SK-N-MC (cell line): ENCODE measurements around the gene ERP29.
"Not testable (repeated sequence)": the region's sequence is repeated elsewhere in the genome, so short reads cannot be mapped to it uniquely, and the experiment has no call there.

Source experiments
- DNase-seq: peaks from one replicate; pipeline ENCODE4 v3.0.0-alpha.2; 2011; ENCODE audit warnings: low read depth, low spot score
- H3K27ac ChIP-seq: fragments of 200-600 bp; sonication (generic); 2 replicates; pipeline ENCODE4 v1.5.1; 2016; ENCODE audit warnings: mixed run types
- H3K36me3 ChIP-seq: fragments of 200-600 bp; sonication (generic); 2 replicates; pipeline ENCODE4 v1.6.1; 2017; ENCODE audit warnings: antibody characterized with exemption, low read length, mixed read lengths; ENCODE audit not compliant: insufficient read depth
- H3K4me3 ChIP-seq: fragments of 200-600 bp; sonication (generic); 2 replicates; pipeline ENCODE4 v1.5.1; 2016
- H3K9ac ChIP-seq: fragments of 200-600 bp; sonication (generic); 2 replicates; pipeline ENCODE4 v1.8.0; 2017; ENCODE audit warnings: mixed run types, mixed read lengths; ENCODE audit not compliant: insufficient read length
- H3K9me3 ChIP-seq: fragments of 200-600 bp; sonication (generic); 2 replicates; pipeline ENCODE4 v1.6.1; 2017; ENCODE audit warnings: low read depth, mild to moderate bottlenecking, antibody characterized with exemption, low read length, moderate library complexity, mixed read lengths
- EZH2 ChIP-seq: fragments of 200-600 bp; sonication (generic); IDR thresholded peaks from one replicate; pipeline ENCODE4 v1.6.1; 2017; ENCODE audit warnings: antibody characterized with exemption
- FOXP2 ChIP-seq: optimal IDR thresholded peaks from 2 replicates; pipeline ENCODE3; 2011; ENCODE audit warnings: mild to moderate bottlenecking, moderate library complexity; ENCODE audit not compliant: insufficient read depth; ENCODE audit errors: extremely low read length, control extremely low read depth
- POLR2AphosphoS5 ChIP-seq: IDR thresholded peaks from 2 replicates; pipeline ENCODE4 v1.6.1; 2012; ENCODE audit warnings: mild to moderate bottlenecking, low read depth, low read length, borderline replicate concordance

Gene ERP29

DNA sequence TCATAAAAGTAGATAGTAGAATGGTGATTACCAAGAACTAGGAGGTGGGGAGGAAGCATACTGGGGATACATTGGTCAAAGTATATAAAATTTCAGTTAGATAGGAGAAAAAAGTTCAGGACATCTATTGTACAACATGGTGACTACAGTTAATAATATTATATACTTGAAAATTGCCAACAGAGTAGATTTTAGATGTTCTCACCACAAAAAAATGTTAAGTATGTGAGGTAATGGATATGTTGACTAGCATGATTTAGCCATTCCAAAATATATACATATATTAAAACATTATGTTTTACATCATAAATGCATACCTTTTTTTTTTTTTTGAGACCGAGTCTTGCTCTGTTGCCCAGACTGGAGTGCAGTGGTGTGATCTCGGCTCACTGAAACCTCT, 31.2 kb upstream of the ERP29 start:
- Histone ChIP-seq H3K9ac (no peak overlapping the region), H3K4me3 (no peak overlapping the region), H3K36me3 (0 out of 2 replicates have a peak, but pooled peaks cover 4% of the 10 kb centered on the region), H3K9me3 (no peaks in the 10 kb centered on the region; the same call in 1 of the 2 replicates), H3K27ac (0 out of 2 replicates have a peak overlapping the region, but pooled peaks have one; percentile 14)
- TF ChIP-seq POLR2AphosphoS5 = no peak
- TF ChIP-seq EZH2 = no peak
- no peak for TF ChIP-seq FOXP2
- DNase-seq = no peak

DNA sequence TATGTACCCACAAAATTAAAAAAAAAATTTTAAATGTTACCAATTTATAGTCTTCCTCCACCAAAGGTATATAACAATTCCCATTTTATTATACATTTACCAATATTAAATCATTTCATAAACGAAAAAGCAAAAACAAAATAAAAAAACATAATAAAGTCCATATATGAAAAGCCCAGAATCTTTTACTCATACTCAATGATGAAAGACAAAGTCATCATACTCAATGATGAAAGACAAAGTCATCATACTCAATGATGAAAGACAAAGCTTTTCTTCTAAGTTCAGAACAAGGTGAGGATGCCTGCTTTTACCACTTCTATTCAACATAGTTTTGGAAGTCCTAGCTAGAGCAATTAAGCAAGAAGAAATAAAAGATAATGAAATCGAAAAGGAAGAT, 28.4 kb upstream of the ERP29 start:
- Histone ChIP-seq H3K27ac (no peak overlapping the region), H3K4me3 (no peak overlapping the region), H3K36me3 (0 out of 2 replicates have a peak, but pooled peaks cover under 1% of the 10 kb centered on the region), H3K9me3 (no peaks in the 10 kb centered on the region), H3K9ac (no peak overlapping the region)
- no peak for DNase-seq
- no peak for TF ChIP-seq FOXP2
- TF ChIP-seq EZH2 = no peak
- no peak for TF ChIP-seq POLR2AphosphoS5

DNA sequence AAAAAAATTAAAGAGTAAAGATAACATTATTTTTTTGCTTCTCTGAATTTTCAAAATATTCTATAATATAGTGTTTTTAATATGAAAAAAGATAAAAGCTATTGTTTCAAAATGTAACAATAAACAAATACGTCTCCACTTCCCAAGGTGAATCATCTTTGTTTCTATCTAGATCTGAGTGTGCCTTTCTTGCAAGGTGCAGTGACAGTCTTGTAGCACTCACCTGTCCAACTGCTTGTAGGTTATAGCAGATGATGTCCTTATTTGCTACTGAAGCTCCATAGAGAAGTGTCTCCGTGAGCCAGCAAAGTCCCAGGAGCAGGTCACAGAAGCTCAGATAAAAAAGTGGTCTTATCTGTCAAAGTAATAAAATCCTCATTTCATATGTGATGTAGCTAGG, 21.7 kb upstream of the ERP29 start:
- DNase-seq = no peak
- no peak overlapping the region for H3K4me3 ChIP-seq
- H3K27ac ChIP-seq = no peak overlapping the region
- H3K9me3 ChIP-seq = no peaks in the 10 kb centered on the region
- no peak overlapping the region for H3K9ac ChIP-seq
- H3K36me3 ChIP-seq = no peaks in the 10 kb centered on the region
- TF ChIP-seq POLR2AphosphoS5 (no peak), FOXP2 (no peak), EZH2 (no peak)

DNA sequence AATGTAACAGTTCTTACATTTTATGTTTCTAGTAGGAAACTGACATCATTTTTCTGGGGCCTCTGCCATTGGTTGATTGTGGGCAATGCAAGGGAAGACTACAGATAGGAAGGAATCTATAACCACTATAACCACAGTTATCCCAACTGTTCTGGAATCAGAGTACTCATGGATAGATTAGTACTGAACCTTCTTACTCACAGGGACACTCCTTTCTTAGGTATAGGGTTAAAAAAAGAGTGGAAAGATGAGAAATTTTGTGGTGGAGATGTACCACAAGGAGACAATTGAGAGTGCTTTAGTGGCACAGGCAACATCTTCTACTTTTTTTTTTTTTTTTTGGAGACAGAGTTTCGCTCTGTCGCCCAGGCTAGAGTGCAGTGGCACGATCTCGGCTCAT, 21.3 kb upstream of the ERP29 start:
- Histone ChIP-seq H3K9ac (no peak overlapping the region), H3K4me3 (no peak overlapping the region), H3K27ac (no peak overlapping the region), H3K36me3 (no peaks in the 10 kb centered on the region), H3K9me3 (no peaks in the 10 kb centered on the region)
- no peak for TF ChIP-seq EZH2
- no peak for TF ChIP-seq FOXP2
- no peak for TF ChIP-seq POLR2AphosphoS5
- DNase-seq = no peak

DNA sequence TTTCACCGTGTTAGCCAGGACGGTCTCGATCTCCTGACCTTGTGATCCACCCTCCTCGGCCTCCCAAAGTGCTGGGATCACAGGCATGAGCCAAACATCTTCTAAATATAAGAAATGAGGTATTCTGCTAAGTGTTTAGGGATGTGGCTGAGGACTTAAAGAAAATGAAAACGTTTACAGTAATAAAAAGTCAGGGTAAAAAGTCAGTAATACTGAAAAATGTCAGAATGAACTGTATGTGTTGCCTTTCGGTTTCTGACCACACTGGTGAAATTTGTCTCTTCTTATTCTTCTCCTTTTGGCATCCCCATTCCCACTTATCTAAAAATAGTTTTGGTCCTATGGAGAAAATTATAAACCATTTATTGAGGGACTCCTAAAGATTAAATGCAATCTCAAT, 20.8 kb upstream of the ERP29 start:
- Histone ChIP-seq H3K27ac (no peak overlapping the region), H3K9me3 (no peaks in the 10 kb centered on the region), H3K36me3 (no peaks in the 10 kb centered on the region), H3K4me3 (no peak overlapping the region), H3K9ac (no peak overlapping the region)
- DNase-seq = no peak
- TF ChIP-seq POLR2AphosphoS5 = no peak
- no peak for TF ChIP-seq FOXP2
- TF ChIP-seq EZH2 = no peak

DNA sequence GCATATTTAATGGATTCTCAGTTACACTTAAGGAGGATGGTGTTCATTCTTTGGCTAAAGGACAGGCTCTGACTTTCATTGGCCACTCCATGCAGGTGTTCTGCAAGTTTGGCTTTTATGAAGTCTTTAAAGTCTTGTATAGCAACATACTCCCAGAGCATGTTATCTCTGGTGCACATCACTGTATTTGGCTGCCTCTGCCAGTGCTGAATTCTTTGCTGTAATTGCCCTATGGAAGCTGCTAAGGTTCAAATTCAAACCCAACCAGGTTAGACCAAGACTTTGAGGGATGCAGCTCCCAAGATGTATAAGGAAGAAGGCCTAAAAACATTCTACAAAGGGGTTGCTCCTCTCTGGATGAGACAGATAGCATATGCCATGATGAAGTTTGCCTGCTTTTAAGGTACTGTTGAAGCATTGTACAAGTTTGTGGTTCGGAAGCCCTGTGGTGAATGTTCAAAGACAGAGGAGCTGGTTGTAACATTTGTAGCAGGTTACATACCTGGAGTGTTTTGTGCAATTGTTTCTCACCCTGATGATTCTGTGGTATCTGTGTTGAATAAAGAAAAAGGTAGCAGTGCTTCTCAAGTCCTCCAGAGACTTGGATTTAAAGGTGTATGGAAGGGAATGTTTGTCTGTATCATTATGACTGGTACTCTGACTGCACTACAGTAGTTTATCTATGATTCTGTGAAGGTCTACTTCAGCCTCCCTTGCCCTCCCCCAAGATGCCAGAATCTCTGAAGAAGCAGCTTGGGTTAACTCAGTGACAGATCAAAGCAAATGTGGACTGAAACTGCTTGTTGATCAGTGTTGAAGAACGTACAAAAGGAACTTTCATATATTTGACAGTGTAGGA, 19.7 kb upstream of the ERP29 start:
- Histone ChIP-seq H3K27ac (no peak overlapping the region), H3K4me3 (no peak overlapping the region), H3K9me3 (no peaks in the 10 kb centered on the region), H3K9ac (no peak overlapping the region), H3K36me3 (no peaks in the 10 kb centered on the region)
- no peak for DNase-seq
- no peak for TF ChIP-seq EZH2
- TF ChIP-seq FOXP2 = no peak

DNA sequence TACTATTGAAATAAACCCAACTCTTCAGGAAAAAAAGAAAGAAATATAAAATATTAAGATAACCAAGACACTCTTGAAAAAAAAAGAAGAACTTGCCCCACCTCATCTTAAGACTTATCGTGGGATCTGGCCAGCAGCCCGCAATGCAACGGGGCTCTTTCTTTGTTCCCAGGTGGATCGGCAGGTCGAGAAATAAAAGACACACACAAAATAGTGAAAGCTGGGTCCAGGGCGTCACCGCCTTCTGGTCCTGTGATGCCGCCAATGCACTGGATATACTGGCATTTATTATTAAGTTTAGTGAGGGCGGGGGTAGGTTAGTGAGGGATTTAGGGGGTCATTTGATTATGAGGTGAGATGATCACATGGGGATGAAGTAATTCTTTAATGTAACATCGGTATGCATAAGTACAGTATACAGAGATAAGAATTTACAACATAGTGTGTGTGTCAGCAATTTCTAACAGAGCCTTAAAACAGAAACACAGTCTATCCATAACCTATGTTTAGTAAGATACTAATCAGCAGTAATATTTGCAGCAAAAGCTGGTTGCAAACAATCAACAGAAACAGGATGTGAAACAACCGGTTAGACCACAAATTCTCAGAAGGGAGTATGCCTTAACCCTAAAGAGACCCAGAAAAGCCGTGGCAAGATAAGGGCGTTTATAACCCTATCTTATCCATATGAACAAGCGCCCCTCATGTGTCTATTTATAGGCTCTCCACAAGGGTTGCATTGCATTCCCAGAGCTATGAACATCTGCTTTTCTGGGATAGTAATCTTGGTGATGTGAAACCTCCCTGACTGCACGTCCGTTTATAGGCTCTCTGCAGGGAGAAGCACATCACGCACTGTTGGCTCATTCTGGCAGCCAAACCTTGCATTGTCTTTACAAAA, 18.8 kb upstream of the ERP29 start:
- H3K9ac ChIP-seq, DNase-seq, H3K36me3 ChIP-seq, H3K9me3 ChIP-seq: not testable (repeated sequence)
- H3K27ac ChIP-seq = peak overlapping the region; percentile 42; the same call in 1 of the 2 replicates
- H3K4me3 ChIP-seq = peak overlapping the region; percentile 42; the same call in 1 of the 2 replicates

DNA sequence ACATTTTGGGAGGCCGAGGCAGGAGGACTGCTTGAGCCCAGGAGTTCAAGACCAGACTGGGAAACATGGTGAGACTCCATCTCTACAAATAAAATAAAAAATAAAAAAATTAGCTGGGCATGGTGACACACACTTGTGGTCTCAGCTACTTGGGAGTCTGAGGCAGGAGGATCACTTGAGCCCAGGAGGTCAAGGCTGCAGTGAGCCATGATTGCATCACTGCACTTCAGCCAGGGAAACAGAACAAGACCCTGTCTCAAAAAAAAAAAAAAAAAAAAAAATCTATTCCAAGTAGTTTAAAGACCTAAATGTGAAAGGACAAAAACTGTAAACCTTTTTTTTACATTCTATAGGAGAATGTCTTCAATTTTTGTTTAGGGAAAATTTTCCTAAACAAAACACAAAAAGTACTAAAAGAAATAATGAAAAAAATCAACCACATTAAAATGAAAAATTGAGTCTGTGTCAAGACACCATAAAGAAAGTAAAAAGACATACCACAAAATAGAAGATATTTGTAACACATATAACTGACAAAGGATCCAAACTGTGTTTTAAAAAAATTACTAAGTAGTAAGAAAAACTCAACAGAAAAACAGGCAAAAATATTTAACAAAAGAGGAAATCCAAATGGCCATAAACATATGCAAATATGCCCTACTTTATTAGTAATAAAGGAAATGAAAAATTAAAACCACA, 17.3 kb upstream of the ERP29 start:
- TF ChIP-seq FOXP2 (no peak), POLR2AphosphoS5 (no peak), EZH2 (no peak)
- H3K4me3 ChIP-seq = no peak overlapping the region
- no peaks in the 10 kb centered on the region for H3K36me3 ChIP-seq
- H3K9me3 ChIP-seq = no peaks in the 10 kb centered on the region
- peak overlapping the region; percentile 12; the same call in 1 of the 2 replicates for H3K27ac ChIP-seq
- H3K9ac ChIP-seq = no peak overlapping the region
- no peak for DNase-seq
